ENCODE results near the gene CD300LF.

CD300LF gene

DNA sequence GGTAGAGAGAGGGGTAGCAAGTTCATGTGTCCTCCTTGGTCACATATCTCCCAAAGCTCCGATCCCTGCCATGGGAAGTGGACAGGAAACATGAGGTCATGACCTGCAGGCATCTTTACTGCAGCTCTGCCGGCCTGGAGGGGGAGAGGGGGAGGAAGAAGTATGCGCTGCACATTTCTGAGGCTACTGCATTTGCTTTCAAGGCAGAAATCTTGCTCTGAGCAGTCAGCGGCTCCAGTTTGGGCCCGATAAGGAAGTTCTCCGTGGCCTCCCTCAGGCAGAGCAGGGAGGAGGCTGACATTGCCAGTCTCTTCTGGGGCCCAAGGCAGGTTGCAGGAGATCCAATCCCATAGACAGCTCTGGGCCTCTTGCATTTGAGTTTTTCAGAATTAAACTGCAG, 34.2 kb upstream of the CD300LF start:
- no peak overlapping the region for H3K4me3 ChIP-seq (ENCODE audit: low read length)
- TF ChIP-seq, protein P1, sequence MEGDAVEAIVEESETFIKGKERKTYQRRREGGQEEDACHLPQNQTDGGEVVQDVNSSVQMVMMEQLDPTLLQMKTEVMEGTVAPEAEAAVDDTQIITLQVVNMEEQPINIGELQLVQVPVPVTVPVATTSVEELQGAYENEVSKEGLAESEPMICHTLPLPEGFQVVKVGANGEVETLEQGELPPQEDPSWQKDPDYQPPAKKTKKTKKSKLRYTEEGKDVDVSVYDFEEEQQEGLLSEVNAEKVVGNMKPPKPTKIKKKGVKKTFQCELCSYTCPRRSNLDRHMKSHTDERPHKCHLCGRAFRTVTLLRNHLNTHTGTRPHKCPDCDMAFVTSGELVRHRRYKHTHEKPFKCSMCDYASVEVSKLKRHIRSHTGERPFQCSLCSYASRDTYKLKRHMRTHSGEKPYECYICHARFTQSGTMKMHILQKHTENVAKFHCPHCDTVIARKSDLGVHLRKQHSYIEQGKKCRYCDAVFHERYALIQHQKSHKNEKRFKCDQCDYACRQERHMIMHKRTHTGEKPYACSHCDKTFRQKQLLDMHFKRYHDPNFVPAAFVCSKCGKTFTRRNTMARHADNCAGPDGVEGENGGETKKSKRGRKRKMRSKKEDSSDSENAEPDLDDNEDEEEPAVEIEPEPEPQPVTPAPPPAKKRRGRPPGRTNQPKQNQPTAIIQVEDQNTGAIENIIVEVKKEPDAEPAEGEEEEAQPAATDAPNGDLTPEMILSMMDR (IDR thresholded peaks at IDR 0.05; ENCODE audit: insufficient read depth, low read depth, low read length, missing control alignments): no peak
- no peak for DNase-seq (ENCODE audit: low read depth)

- TF ChIP-seq, protein P1 (IDR thresholded peaks at IDR 0.05; ENCODE audit: insufficient read depth, low read depth, low read length, missing control alignments): no peak
Measured at GRCh38 chr17:74746376-74746775, 33.7 kb upstream of the CD300LF start.

GRCh38 chr17:74745548-74746177, 32.9 kb upstream of the CD300LF start:
- no peak overlapping the region for H3K4me3 ChIP-seq (ENCODE audit: low read length)
- DNase-seq (ENCODE audit: low read depth): no peak
- TF ChIP-seq, protein P1 (IDR thresholded peaks at IDR 0.05; ENCODE audit: insufficient read depth, low read depth, low read length, missing control alignments): no peak

More at GRCh38 chr17:74746376-74746775, 33.7 kb upstream of the CD300LF start:
- no peak for DNase-seq (ENCODE audit: low read depth)
- H3K4me3 ChIP-seq (ENCODE audit: low read length): no peak overlapping the region

DNA sequence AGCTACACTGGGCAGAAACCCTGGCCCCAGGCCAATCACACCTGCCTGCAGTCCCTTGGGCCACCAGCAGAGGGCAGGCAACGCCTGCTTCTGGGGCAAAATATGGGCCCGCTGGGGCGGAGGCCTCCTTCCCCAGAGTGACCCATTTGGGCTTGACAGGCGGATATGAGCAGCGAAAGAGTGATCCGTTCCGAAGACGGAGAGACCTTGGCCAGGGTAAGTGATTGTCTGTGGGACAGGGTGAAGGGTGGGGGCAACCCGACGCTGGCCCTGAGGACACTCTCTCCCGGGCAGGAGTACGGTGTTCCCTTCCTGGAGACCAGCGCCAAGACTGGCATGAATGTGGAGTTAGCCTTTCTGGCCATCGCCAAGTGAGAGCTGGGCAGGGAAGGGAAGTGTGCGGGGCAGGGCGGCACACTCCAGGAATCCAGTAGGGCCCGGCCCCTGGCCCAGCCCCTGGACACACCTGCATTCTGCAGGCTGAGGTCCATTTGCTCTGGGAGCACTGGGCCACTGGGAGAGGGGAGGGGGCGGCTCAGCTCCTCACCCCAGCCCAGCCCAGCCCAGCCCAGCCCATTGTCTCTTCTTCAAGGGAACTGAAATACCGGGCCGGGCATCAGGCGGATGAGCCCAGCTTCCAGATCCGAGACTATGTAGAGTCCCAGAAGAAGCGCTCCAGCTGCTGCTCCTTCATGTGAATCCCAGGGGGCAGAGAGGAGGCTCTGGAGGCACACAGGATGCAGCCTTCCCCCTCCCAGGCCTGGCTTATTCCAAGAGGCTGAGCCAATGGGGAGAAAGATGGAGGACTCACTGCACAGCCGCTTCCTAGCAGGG, 32.2 kb upstream of the CD300LF start:
- no peak overlapping the region for H3K4me3 ChIP-seq (ENCODE audit: low read length)
- TF ChIP-seq, protein P1 (IDR thresholded peaks at IDR 0.05; ENCODE audit: insufficient read depth, low read depth, low read length, missing control alignments): peak; percentile 99
- DNase-seq (ENCODE audit: low read depth): peak; percentile 74

GRCh38 chr17:74744349-74744713, 31.6 kb upstream of the CD300LF start:
- TF ChIP-seq, protein P1 (IDR thresholded peaks at IDR 0.05; ENCODE audit: insufficient read depth, low read depth, low read length, missing control alignments): no peak
- H3K4me3 ChIP-seq (ENCODE audit: low read length): no peak overlapping the region
- no peak for DNase-seq (ENCODE audit: low read depth)

- no peak for DNase-seq (ENCODE audit: low read depth)
- H3K4me3 ChIP-seq (ENCODE audit: low read length): no peak overlapping the region
- TF ChIP-seq, protein P1 (IDR thresholded peaks at IDR 0.05; ENCODE audit: insufficient read depth, low read depth, low read length, missing control alignments): no peak
Measured at GRCh38 chr17:74743755-74744154, 31.0 kb upstream of the CD300LF start.

Data from epithelial cell of esophagus (primary cell).